ENCODE data around the gene JPT2. TPM values are rescaled to one million over a fixed set of nuclear protein-coding genes. Genes with fewer than 3 reads are reported as not detected.

JPT2 gene
- total and polyA plus RNA-seq, 3 donors from 2014 or later = 25.8 to 45.2 (median 27.9) TPM

- intact Hi-C loops (cut with DNase I; ENCODE audit: low total_unique reads) = no loop called here
- Histone ChIP-seq H3K27ac (peak overlapping the region in 1 of 2 donors; percentile 45), H3K4me3 (no peak overlapping the region), H3K9me3 (no peaks in the 10 kb centered on the region), H3K36me3 (ENCODE audit: low read depth, missing control alignments) (no peaks in the 10 kb centered on the region), H3K4me1 (peaks cover 18% of the 10 kb centered on the region), H3K27me3 (no peaks in the 10 kb centered on the region)
- WGBS, 2 donors = 88 to 95% methylated on average over 12 to 13 of the region's 13 CpGs
- no peak for TF ChIP-seq POLR2A (IDR thresholded peaks at IDR 0.05)
- no peak for TF ChIP-seq CTCF (IDR thresholded peaks at IDR 0.05)
- no peak for DNase-seq
Measured at GRCh38 chr16:1632638-1632970, 45.5 kb upstream of the JPT2 start.

- Histone ChIP-seq H3K36me3 (ENCODE audit: low read depth, missing control alignments) (no peaks in the 10 kb centered on the region), H3K27ac (peak overlapping the region in 1 of 2 donors; percentile 45), H3K9me3 (no peaks in the 10 kb centered on the region), H3K4me1 (peaks cover 18% of the 10 kb centered on the region), H3K4me3 (no peak overlapping the region), H3K27me3 (no peaks in the 10 kb centered on the region)
- DNase-seq = no peak
- intact Hi-C loops (cut with DNase I; ENCODE audit: low total_unique reads) = no loop called here
- TF ChIP-seq CTCF (IDR thresholded peaks at IDR 0.05) = no peak
- no peak for TF ChIP-seq POLR2A (IDR thresholded peaks at IDR 0.05)
- 90 to 92% methylated on average over 12 of the region's 12 CpGs for WGBS, 2 donors
Measured at GRCh38 chr16:1633310-1633709, 44.8 kb upstream of the JPT2 start.

- intact Hi-C loops (cut with DNase I; ENCODE audit: low total_unique reads) = no loop called here
- Histone ChIP-seq H3K4me3 (no peak overlapping the region), H3K36me3 (ENCODE audit: low read depth, missing control alignments) (no peaks in the 10 kb centered on the region), H3K27me3 (no peaks in the 10 kb centered on the region), H3K27ac (no peak overlapping the region), H3K9me3 (no peaks in the 10 kb centered on the region), H3K4me1 (peaks cover 23% of the 10 kb centered on the region)
- no peak for DNase-seq
- TF ChIP-seq POLR2A (IDR thresholded peaks at IDR 0.05) = no peak
- TF ChIP-seq CTCF (IDR thresholded peaks at IDR 0.05) = no peak
- 92 to 98% methylated on average over 12 of the region's 12 CpGs for WGBS, 2 donors
Measured at GRCh38 chr16:1634541-1634940, 43.5 kb upstream of the JPT2 start.

- intact Hi-C loops (cut with DNase I; ENCODE audit: low total_unique reads) = no loop called here
- Histone ChIP-seq H3K27ac (no peak overlapping the region), H3K4me1 (peaks cover 23% of the 10 kb centered on the region), H3K36me3 (ENCODE audit: low read depth, missing control alignments) (no peaks in the 10 kb centered on the region), H3K27me3 (no peaks in the 10 kb centered on the region), H3K4me3 (no peak overlapping the region), H3K9me3 (no peaks in the 10 kb centered on the region)
- TF ChIP-seq POLR2A (IDR thresholded peaks at IDR 0.05) (no peak), CTCF (IDR thresholded peaks at IDR 0.05) (no peak)
- 91% methylated on average over 13 of the region's 13 CpGs for WGBS, 2 donors
- no peak for DNase-seq
Measured at GRCh38 chr16:1635070-1635469, 43.0 kb upstream of the JPT2 start.

- DNase-seq = no peak
- intact Hi-C loops (cut with DNase I; ENCODE audit: low total_unique reads) = no loop called here
- H3K36me3 ChIP-seq (ENCODE audit: low read depth, missing control alignments) = no peaks in the 10 kb centered on the region
- H3K4me1 ChIP-seq = peaks cover 12% of the 10 kb centered on the region
- no peaks in the 10 kb centered on the region for H3K9me3 ChIP-seq
- no peaks in the 10 kb centered on the region for H3K27me3 ChIP-seq
- no peak overlapping the region for H3K4me3 ChIP-seq
- no peak overlapping the region for H3K27ac ChIP-seq
- 88 to 92% methylated on average over 11 of the region's 11 CpGs for WGBS, 2 donors
- no peak for TF ChIP-seq POLR2A (IDR thresholded peaks at IDR 0.05)
- TF ChIP-seq CTCF (IDR thresholded peaks at IDR 0.05) = no peak
Measured at GRCh38 chr16:1637526-1637925, 40.6 kb upstream of the JPT2 start.
